GM23248 (cell line): Measurements from ENCODE around the gene CSTPP1. TPM values are rescaled to one million over a fixed set of nuclear protein-coding genes. Genes with fewer than 3 reads are reported as not detected.

Source experiments
- DNase-seq: peaks from one replicate; pipeline ENCODE4 v3.0.0-alpha.2; 2015
- H2AFZ ChIP-seq: fragments of 200-600 bp; sonication (generic); 2 replicates; pipeline ENCODE4 v1.6.1; 2016; ENCODE audit warnings: antibody characterized with exemption
- H3F3A ChIP-seq: fragments of 200-600 bp; sonication (generic); 2 replicates; pipeline ENCODE4 v1.6.1; 2016; ENCODE audit warnings: mild to moderate bottlenecking, antibody characterized with exemption, mixed run types; ENCODE audit not compliant: insufficient read depth
- H3K27ac ChIP-seq: fragments of 200-600 bp; sonication (generic); 2 replicates; pipeline ENCODE4 v1.5.1; 2016; ENCODE audit warnings: mild to moderate bottlenecking
- H3K27me3 ChIP-seq: fragments of 200-600 bp; sonication (generic); replicated peaks from 2 replicates; pipeline ENCODE4 v1.6.1; 2016; ENCODE audit warnings: mild to moderate bottlenecking; ENCODE audit not compliant: insufficient read depth
- H3K36me3 ChIP-seq: fragments of 200-600 bp; sonication (generic); 2 replicates; pipeline ENCODE4 v1.6.1; 2016; ENCODE audit warnings: low read depth, mild to moderate bottlenecking
- H3K4me1 ChIP-seq: fragments of 200-600 bp; sonication (generic); 2 replicates; pipeline ENCODE4 v1.6.1; 2016; ENCODE audit warnings: mild to moderate bottlenecking; ENCODE audit not compliant: insufficient read depth
- H3K4me2 ChIP-seq: fragments of 200-600 bp; sonication (generic); one replicate; pipeline ENCODE4 v1.6.1; 2016; ENCODE audit warnings: mild to moderate bottlenecking; ENCODE audit not compliant: unreplicated experiment
- H3K4me3 ChIP-seq: fragments of 200-600 bp; sonication (generic); 2 replicates; pipeline ENCODE4 v1.5.1; 2016; ENCODE audit warnings: mild to moderate bottlenecking
- H3K79me2 ChIP-seq: fragments of 200-600 bp; sonication (generic); 2 replicates; pipeline ENCODE4 v1.6.1; 2016; ENCODE audit warnings: mild to moderate bottlenecking; ENCODE audit not compliant: insufficient read depth
- H3K9ac ChIP-seq: fragments of 200-600 bp; sonication (generic); 2 replicates; pipeline ENCODE4 v1.6.1; 2016; ENCODE audit warnings: mild to moderate bottlenecking
- H3K9me2 ChIP-seq: fragments of 200-600 bp; sonication (generic); 2 replicates; pipeline ENCODE4 v1.6.1; 2016; ENCODE audit warnings: mixed run types, mild to moderate bottlenecking, moderate library complexity; ENCODE audit not compliant: insufficient read depth
- H3K9me3 ChIP-seq: fragments of 200-600 bp; sonication (generic); one replicate; pipeline ENCODE4 v1.6.1; 2017; ENCODE audit warnings: low read depth
- H4K20me1 ChIP-seq: fragments of 200-600 bp; sonication (generic); 2 replicates; pipeline ENCODE4 v1.6.0; 2016; ENCODE audit not compliant: insufficient read depth
- EZH2 ChIP-seq: fragments of 200-600 bp; sonication (generic); IDR thresholded peaks from 2 replicates; pipeline ENCODE4 v1.6.1; 2018; ENCODE audit warnings: antibody characterized with exemption, mild to moderate bottlenecking; ENCODE audit not compliant: insufficient read depth, poor library complexity, severe bottlenecking
- EZH2phosphoT487 ChIP-seq: fragments of 200-600 bp; sonication (generic); IDR thresholded peaks from 2 replicates; pipeline ENCODE4 v1.6.1; 2018; ENCODE audit warnings: antibody characterized with exemption, moderate library complexity, mild to moderate bottlenecking, low read depth; ENCODE audit not compliant: insufficient read depth
- WGBS, 2 experiments: methylation state at CpG; one replicate each; pipeline ENCODE4 v1.1.6; 2015 to 2017; ENCODE audit warnings: low lambda C conversion rate in 2 of 2, low coverage in 1 of 2; ENCODE audit errors: missing lambda C conversion rate in 2 of 2; 5-methylcytosine and 5-hydroxymethylcytosine counted together
- in situ Hi-C: fragments of 300-500 bp; cut with MboI; formaldehyde crosslinking; loops from 2 replicates; pipeline ENCODE4 v1.15.0; 2020
- polyA plus RNA-seq: library from polyadenylated mRNA; unstranded; fragments of >200 nt; fragmentation: Nextera tagmentation; extraction: Ambion mirVana; gene quantifications from 2 replicates; pipeline ENCODE4 v1.2.1, GENCODE V29; 2016
- total RNA-seq: library from RNA; depleted of rRNA; stranded (reverse); fragments of >200 nt; shearing (Covaris generic); gene quantifications from 2 replicates; pipeline ENCODE4 v1.2.3, GENCODE V29; 2014; rRNA removed

CSTPP1 gene
- total RNA-seq, result 21.7 and 31.5 TPM in 2 replicates
- polyA plus RNA-seq, result 39.9 and 42.4 TPM in 2 replicates

GRCh38 chr11:46936138-46937110 lies at the start of gene CSTPP1:
TSS of gene CSTPP1 (plus strand) at chr11:46936761. CDS start at chr11:46936806, 45 bp downstream.
- Histone ChIP-seq H3K4me2 (peak within 1 kb of the TSS; percentile 75), H3F3A (no peaks in the 10 kb centered on the region), H4K20me1 (no peaks in the 10 kb centered on the region), H3K27me3 (no peaks in the 10 kb centered on the region), H3K4me1 (peaks cover 4% of the 10 kb centered on the region), H3K79me2 (peaks cover 21% of the 10 kb centered on the region), H3K27ac (peak within 1 kb of the TSS; percentile 37), H3K9me2 (no peaks in the 10 kb centered on the region), H2AFZ (peak within 1 kb of the TSS; percentile 99), H3K4me3 (peak within 1 kb of the TSS; percentile 81), H3K9me3 (no peaks in the 10 kb centered on the region), H3K36me3 (no peaks in the 10 kb centered on the region), H3K9ac (peak within 1 kb of the TSS; percentile 83)
- peak; percentile 97 for DNase-seq
- WGBS, 2 experiments, result 23 to 24% methylated on average over 39 to 41 of the region's 41 CpGs
- in situ Hi-C loops, result no loop called here
- TF ChIP-seq EZH2phosphoT487 (no peak), EZH2 (no peak)

- no peaks in the 10 kb centered on the region for H3K36me3 ChIP-seq
- no peaks in the 10 kb centered on the region for H3K79me2 ChIP-seq
- in situ Hi-C loops, result loop anchor here (5.0 kb wide), 1 partner anchor 269 kb away; no protein-coding TSS in a partner anchor
- H3K4me1 ChIP-seq, result no peaks in the 10 kb centered on the region
- H3K27ac ChIP-seq, result no peak overlapping the region
- no peak overlapping the region for H3K4me2 ChIP-seq
- H3F3A ChIP-seq, result no peaks in the 10 kb centered on the region
- no peak overlapping the region for H3K9ac ChIP-seq
- DNase-seq, result no peak
- 92 to 95% methylated on average over 5 of the region's 5 CpGs for WGBS, 2 experiments
- no peaks in the 10 kb centered on the region for H4K20me1 ChIP-seq
- H2AFZ ChIP-seq, result no peak overlapping the region
- no peaks in the 10 kb centered on the region for H3K27me3 ChIP-seq
- H3K9me2 ChIP-seq, result no peaks in the 10 kb centered on the region
- no peak overlapping the region for H3K4me3 ChIP-seq
- no peaks in the 10 kb centered on the region for H3K9me3 ChIP-seq
- TF ChIP-seq EZH2, result no peak
- no peak for TF ChIP-seq EZH2phosphoT487
These were observed 47.9 kb upstream of the CSTPP1 start for GRCh38 chr11:46888636-46889035.

GRCh38 chr11:46889251-46889650 lies 47.3 kb upstream of the CSTPP1 start:
- no peak for DNase-seq
- Histone ChIP-seq H3K4me3 (no peak overlapping the region), H3F3A (no peaks in the 10 kb centered on the region), H4K20me1 (no peaks in the 10 kb centered on the region), H3K27ac (no peak overlapping the region), H3K9me3 (no peaks in the 10 kb centered on the region), H3K9ac (no peak overlapping the region), H3K4me1 (no peaks in the 10 kb centered on the region), H3K9me2 (no peaks in the 10 kb centered on the region), H2AFZ (no peak overlapping the region), H3K79me2 (no peaks in the 10 kb centered on the region), H3K36me3 (no peaks in the 10 kb centered on the region), H3K27me3 (no peaks in the 10 kb centered on the region), H3K4me2 (no peak overlapping the region)
- no peak for TF ChIP-seq EZH2
- no peak for TF ChIP-seq EZH2phosphoT487
- WGBS, 2 experiments, result 70 to 77% methylated on average over 7 of the region's 7 CpGs
- in situ Hi-C loops, result loop anchor here (5.0 kb wide), 1 partner anchor 268 kb away; no protein-coding TSS in a partner anchor

- H3K36me3 ChIP-seq, result no peaks in the 10 kb centered on the region
- H3K9me3 ChIP-seq, result no peaks in the 10 kb centered on the region
- no peaks in the 10 kb centered on the region for H4K20me1 ChIP-seq
- no peaks in the 10 kb centered on the region for H3K27me3 ChIP-seq
- TF ChIP-seq EZH2phosphoT487 (no peak), EZH2 (no peak)
- peak; percentile 80 for DNase-seq
- no peak overlapping the region for H2AFZ ChIP-seq
- no peak overlapping the region for H3K4me3 ChIP-seq
- no peak overlapping the region for H3K4me2 ChIP-seq
- in situ Hi-C loops, result loop anchor here (5.0 kb wide), 1 partner anchor 267 kb away; no protein-coding TSS in a partner anchor
- H3K9ac ChIP-seq, result no peak overlapping the region
- no peak overlapping the region for H3K27ac ChIP-seq
- no peaks in the 10 kb centered on the region for H3K9me2 ChIP-seq
- no peaks in the 10 kb centered on the region for H3K4me1 ChIP-seq
- no peaks in the 10 kb centered on the region for H3K79me2 ChIP-seq
- 53 to 58% methylated on average over 23 of the region's 23 CpGs for WGBS, 2 experiments
- no peaks in the 10 kb centered on the region for H3F3A ChIP-seq
These were observed 46.7 kb upstream of the CSTPP1 start for GRCh38 chr11:46889689-46890475.
